GM23248 (cell line): Measurements from ENCODE around the gene DIABLO. TPM values are rescaled to one million over a fixed set of nuclear protein-coding genes. Genes with fewer than 3 reads are reported as not detected.
A peak's percentile ranks its signal among the peaks of the same experiment; 100 is the strongest.

Source experiments
- DNase-seq: peaks from one replicate; pipeline ENCODE4 v3.0.0-alpha.2; 2015
- H2AFZ ChIP-seq: fragments of 200-600 bp; sonication (generic); 2 replicates; pipeline ENCODE4 v1.6.1; 2016; ENCODE audit warnings: antibody characterized with exemption
- H3F3A ChIP-seq: fragments of 200-600 bp; sonication (generic); 2 replicates; pipeline ENCODE4 v1.6.1; 2016; ENCODE audit warnings: mild to moderate bottlenecking, antibody characterized with exemption, mixed run types; ENCODE audit not compliant: insufficient read depth
- H3K27ac ChIP-seq: fragments of 200-600 bp; sonication (generic); 2 replicates; pipeline ENCODE4 v1.5.1; 2016; ENCODE audit warnings: mild to moderate bottlenecking
- H3K27me3 ChIP-seq: fragments of 200-600 bp; sonication (generic); replicated peaks from 2 replicates; pipeline ENCODE4 v1.6.1; 2016; ENCODE audit warnings: mild to moderate bottlenecking; ENCODE audit not compliant: insufficient read depth
- H3K36me3 ChIP-seq: fragments of 200-600 bp; sonication (generic); 2 replicates; pipeline ENCODE4 v1.6.1; 2016; ENCODE audit warnings: low read depth, mild to moderate bottlenecking
- H3K4me1 ChIP-seq: fragments of 200-600 bp; sonication (generic); 2 replicates; pipeline ENCODE4 v1.6.1; 2016; ENCODE audit warnings: mild to moderate bottlenecking; ENCODE audit not compliant: insufficient read depth
- H3K4me2 ChIP-seq: fragments of 200-600 bp; sonication (generic); one replicate; pipeline ENCODE4 v1.6.1; 2016; ENCODE audit warnings: mild to moderate bottlenecking; ENCODE audit not compliant: unreplicated experiment
- H3K4me3 ChIP-seq: fragments of 200-600 bp; sonication (generic); 2 replicates; pipeline ENCODE4 v1.5.1; 2016; ENCODE audit warnings: mild to moderate bottlenecking
- H3K79me2 ChIP-seq: fragments of 200-600 bp; sonication (generic); 2 replicates; pipeline ENCODE4 v1.6.1; 2016; ENCODE audit warnings: mild to moderate bottlenecking; ENCODE audit not compliant: insufficient read depth
- H3K9ac ChIP-seq: fragments of 200-600 bp; sonication (generic); 2 replicates; pipeline ENCODE4 v1.6.1; 2016; ENCODE audit warnings: mild to moderate bottlenecking
- H3K9me2 ChIP-seq: fragments of 200-600 bp; sonication (generic); 2 replicates; pipeline ENCODE4 v1.6.1; 2016; ENCODE audit warnings: mixed run types, mild to moderate bottlenecking, moderate library complexity; ENCODE audit not compliant: insufficient read depth
- H3K9me3 ChIP-seq: fragments of 200-600 bp; sonication (generic); one replicate; pipeline ENCODE4 v1.6.1; 2017; ENCODE audit warnings: low read depth
- H4K20me1 ChIP-seq: fragments of 200-600 bp; sonication (generic); 2 replicates; pipeline ENCODE4 v1.6.0; 2016; ENCODE audit not compliant: insufficient read depth
- EZH2 ChIP-seq: fragments of 200-600 bp; sonication (generic); IDR thresholded peaks from 2 replicates; pipeline ENCODE4 v1.6.1; 2018; ENCODE audit warnings: antibody characterized with exemption, mild to moderate bottlenecking; ENCODE audit not compliant: insufficient read depth, poor library complexity, severe bottlenecking
- EZH2phosphoT487 ChIP-seq: fragments of 200-600 bp; sonication (generic); IDR thresholded peaks from 2 replicates; pipeline ENCODE4 v1.6.1; 2018; ENCODE audit warnings: antibody characterized with exemption, moderate library complexity, mild to moderate bottlenecking, low read depth; ENCODE audit not compliant: insufficient read depth
- WGBS, 2 experiments: methylation state at CpG; one replicate each; pipeline ENCODE4 v1.1.6; 2015 to 2017; ENCODE audit warnings: low lambda C conversion rate in 2 of 2, low coverage in 1 of 2; ENCODE audit errors: missing lambda C conversion rate in 2 of 2; 5-methylcytosine and 5-hydroxymethylcytosine counted together
- in situ Hi-C: fragments of 300-500 bp; cut with MboI; formaldehyde crosslinking; loops from 2 replicates; pipeline ENCODE4 v1.15.0; 2020
- polyA plus RNA-seq: library from polyadenylated mRNA; unstranded; fragments of >200 nt; fragmentation: Nextera tagmentation; extraction: Ambion mirVana; gene quantifications from 2 replicates; pipeline ENCODE4 v1.2.1, GENCODE V29; 2016
- small RNA-seq: library from RNA; depleted of rRNA; stranded (forward); fragments of <200 nt; gene quantifications from one replicate; pipeline ENCODE3, GENCODE V24; 2014; ENCODE audit warnings: low read depth, low replicate concordance
- total RNA-seq: library from RNA; depleted of rRNA; stranded (reverse); fragments of >200 nt; shearing (Covaris generic); gene quantifications from 2 replicates; pipeline ENCODE4 v1.2.3, GENCODE V29; 2014; rRNA removed

Gene DIABLO
- total and polyA plus RNA-seq, 2 experiments from 2014 or later, result 50.6 to 67.6 TPM

DNA sequence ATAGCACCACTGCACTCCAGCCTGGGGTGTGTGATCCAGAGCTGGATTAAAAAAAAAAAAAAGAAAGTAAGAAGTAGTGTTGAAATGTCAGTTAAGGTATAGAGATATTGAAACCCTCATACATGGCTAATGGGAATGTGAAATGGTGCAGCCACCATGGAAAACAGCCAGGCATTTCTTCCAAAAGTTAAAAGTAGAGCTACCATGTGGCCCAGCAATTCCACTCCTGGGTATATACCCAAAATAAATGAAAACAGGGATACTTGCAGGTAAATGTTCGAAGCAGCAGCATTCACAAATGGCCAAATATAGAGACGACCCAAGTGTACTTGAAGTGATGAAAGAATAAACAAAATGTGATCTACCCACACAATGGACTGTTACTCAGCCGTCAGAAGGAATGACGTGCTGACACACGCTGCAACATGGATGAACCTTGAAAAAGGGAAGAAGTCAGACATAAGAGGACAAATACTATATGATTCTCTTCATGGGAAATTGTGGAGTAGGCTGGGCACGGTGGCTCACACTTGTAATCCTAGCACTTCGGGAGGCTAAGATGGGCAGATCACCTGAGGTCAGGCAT lies 67.1 kb downstream of the DIABLO start:
- WGBS, 2 experiments, result 84% methylated on average over 7 of the region's 7 CpGs
- H2AFZ ChIP-seq, result no peak overlapping the region
- H4K20me1 ChIP-seq, result no peaks in the 10 kb centered on the region
- in situ Hi-C loops, result no loop called here
- H3K9ac ChIP-seq, result no peak overlapping the region
- no peak for TF ChIP-seq EZH2
- no peak for TF ChIP-seq EZH2phosphoT487
- no peak overlapping the region for H3K27ac ChIP-seq
- no peak for DNase-seq
- H3K4me3 ChIP-seq, result no peak overlapping the region
- H3K9me3 ChIP-seq, result no peaks in the 10 kb centered on the region
- H3K27me3 ChIP-seq, result no peaks in the 10 kb centered on the region
- H3K4me2 ChIP-seq, result no peak overlapping the region
- no peaks in the 10 kb centered on the region for H3F3A ChIP-seq
- H3K4me1 ChIP-seq, result no peaks in the 10 kb centered on the region
- no peaks in the 10 kb centered on the region for H3K36me3 ChIP-seq
- H3K79me2 ChIP-seq, result no peaks in the 10 kb centered on the region
- no peaks in the 10 kb centered on the region for H3K9me2 ChIP-seq

Small RNA genes within 50 kb of the gene (small RNA-seq; reads per million reads assigned to genes)
- 1.4 reads per million, percentile 56 among the genes with 10 or more reads in this experiment for gene DIABLO

Other genes starting within 250 kb of the DIABLO start
- gene BCL7A, start 204.2 kb downstream of the DIABLO start, total RNA-seq, result 3.4 and 4.2 TPM in 2 replicates
- 2.7 and 3.0 TPM in 2 replicates for gene BCL7A, start 204.2 kb downstream of the DIABLO start, polyA plus RNA-seq
- 6.4 and 7.1 TPM in 2 replicates for gene MLXIP, start 147.3 kb downstream of the DIABLO start, total RNA-seq
- gene MLXIP, start 147.3 kb downstream of the DIABLO start, polyA plus RNA-seq, result 7.4 and 7.5 TPM in 2 replicates
- not detected in 2 replicates for gene IL31, start 51.8 kb downstream of the DIABLO start, total RNA-seq
- gene IL31, start 51.8 kb downstream of the DIABLO start, polyA plus RNA-seq, result not detected in 2 replicates
- 6.4 TPM in 1 of 2 replicates, not detected in the other for gene LRRC43, start 42.9 kb downstream of the DIABLO start, total RNA-seq
- 1.5 and 1.9 TPM in 2 replicates for gene LRRC43, start 42.9 kb downstream of the DIABLO start, polyA plus RNA-seq
- gene B3GNT4, start 22.3 kb downstream of the DIABLO start, total RNA-seq, result 0.22 TPM in 1 of 2 replicates, not detected in the other
- 0.40 and 0.82 TPM in 2 replicates for gene B3GNT4, start 22.3 kb downstream of the DIABLO start, polyA plus RNA-seq
- 15.0 and 16.0 TPM in 2 replicates for gene VPS33A, start 40.4 kb upstream of the DIABLO start, total RNA-seq
- gene VPS33A, start 40.4 kb upstream of the DIABLO start, polyA plus RNA-seq, result 15.3 and 16.2 TPM in 2 replicates
- 52.5 and 61.7 TPM in 2 replicates for gene CLIP1, start 196.6 kb upstream of the DIABLO start, total RNA-seq
- 74.5 and 77.8 TPM in 2 replicates for gene CLIP1, start 196.6 kb upstream of the DIABLO start, polyA plus RNA-seq